ENCODE results near the gene SRXN1. TPM values are rescaled to one million over a fixed set of nuclear protein-coding genes. Genes with fewer than 3 reads are reported as not detected.

SRXN1 gene
- total and polyA plus RNA-seq, 2 donors (not counting 3 experiments of a cell fraction or from before 2014, with no cell fraction given) = 19.3 to 24.9 TPM

- Histone ChIP-seq H3K79me2 (ENCODE audit: control insufficient read depth, insufficient read depth, low read length) (no peaks in the 10 kb centered on the region), H4K20me1 (replicated peaks; ENCODE audit: control insufficient read depth, extremely low read depth, insufficient read depth, low read length) (no peaks in the 10 kb centered on the region), H3K27me3 (ENCODE audit: control insufficient read depth in 2 of 2, insufficient read depth in 2 of 2, low read length in 2 of 2) (peaks cover 0 to 3% of the 10 kb centered on the region in 2 experiments), H3K9me3 (replicated peaks; ENCODE audit: control insufficient read depth, insufficient read depth, low read length) (no peaks in the 10 kb centered on the region), H3K4me1 (ENCODE audit: control insufficient read depth, extremely low read depth, insufficient read depth, low read length) (no peaks in the 10 kb centered on the region), H2AFZ (ENCODE audit: low read depth, low read length) (no peak overlapping the region), H3K4me3 (replicated peaks in 1 of 3; ENCODE audit: insufficient read depth in 1 of 3, low read depth in 1 of 3, low read length in 3 of 3) (no peak overlapping the region), H3K4me2 (ENCODE audit: insufficient read depth, low read length) (no peak overlapping the region), H3K9me1 (replicated peaks; ENCODE audit: control insufficient read depth, extremely low read depth, insufficient read depth, low read length) (no peaks in the 10 kb centered on the region), H3K27ac (ENCODE audit: insufficient read depth, low read depth, low read length) (no peak overlapping the region), H3K36me3 (ENCODE audit: control insufficient read depth in 2 of 2, extremely low read depth in 1 of 2, insufficient read depth in 2 of 2, low read length in 2 of 2) (no peaks in the 10 kb centered on the region), H3K9ac (replicated peaks; ENCODE audit: extremely low read depth, insufficient read depth, low read length) (no peak overlapping the region)
- BruUV-seq (replicated peaks) = no TSS peak
- DNase-seq (ENCODE audit: low read depth, low spot score) (no peak), FAIRE-seq (no peak)
- intact Hi-C loops (cut with micrococcal nuclease) (no loop called here), dilution Hi-C loops (cut with MboI; ENCODE audit: extremely low pct_ligation_motif_present, low sequenced_read_pairs) (no loop called here)
- POLR2A ChIA-PET = no interaction called here
- CTCF ChIA-PET = interaction anchor here (1.8 kb wide), 1 partner anchor 32 kb away, joined by 8 read pairs; no protein-coding TSS in a partner anchor
- no peak for TF ChIP-seq MAX (IDR thresholded peaks at IDR 0.05; ENCODE audit: insufficient read depth, insufficient read length)
These were observed 46.3 kb upstream of the SRXN1 start for GRCh38 chr20:699342-699741.

- H3K4me1 ChIP-seq (ENCODE audit: control insufficient read depth, extremely low read depth, insufficient read depth, low read length) = no peaks in the 10 kb centered on the region
- H3K4me2 ChIP-seq (ENCODE audit: insufficient read depth, low read length) = no peak overlapping the region
- CTCF ChIA-PET = interaction anchor here (1.3 kb wide), 1 partner anchor 31 kb away, joined by 4 read pairs; no protein-coding TSS in a partner anchor
- H4K20me1 ChIP-seq (replicated peaks; ENCODE audit: control insufficient read depth, extremely low read depth, insufficient read depth, low read length) = no peaks in the 10 kb centered on the region
- POLR2A ChIA-PET = no interaction called here
- dilution Hi-C loops (cut with MboI; ENCODE audit: extremely low pct_ligation_motif_present, low sequenced_read_pairs) = no loop called here
- H3K27me3 ChIP-seq (ENCODE audit: control insufficient read depth in 2 of 2, insufficient read depth in 2 of 2, low read length in 2 of 2) = peaks cover 0 to 3% of the 10 kb centered on the region in 2 experiments
- TF ChIP-seq CTCF (IDR thresholded peaks at IDR 0.05; ENCODE audit: extremely low read depth in 1 of 2, insufficient read depth in 1 of 2, low read depth in 1 of 2, low read length in 2 of 2) (no peak), JUN (IDR thresholded peaks at IDR 0.05; ENCODE audit: borderline replicate concordance, insufficient read depth, insufficient read length, low read depth) (no peak), POLR2A (IDR thresholded peaks at IDR 0.05; ENCODE audit: low read depth, low read length) (no peak), MYC (IDR thresholded peaks at IDR 0.05; ENCODE audit: low read depth, low read length) (no peak), GATA2 (IDR thresholded peaks at IDR 0.05; ENCODE audit: insufficient read depth, insufficient read length, low read depth, low read length) (no peak), MAX (IDR thresholded peaks at IDR 0.05; ENCODE audit: insufficient read depth, insufficient read length) (no peak)
- H2AFZ ChIP-seq (ENCODE audit: low read depth, low read length) = no peak overlapping the region
- DNase-seq (ENCODE audit: low read depth, low spot score) (no peak), FAIRE-seq (no peak)
- no peak overlapping the region for H3K9ac ChIP-seq (replicated peaks; ENCODE audit: extremely low read depth, insufficient read depth, low read length)
- intact Hi-C loops (cut with micrococcal nuclease) = no loop called here
- H3K27ac ChIP-seq (ENCODE audit: insufficient read depth, low read depth, low read length) = no peak overlapping the region
- no peaks in the 10 kb centered on the region for H3K9me3 ChIP-seq (replicated peaks; ENCODE audit: control insufficient read depth, insufficient read depth, low read length)
- H3K4me3 ChIP-seq (replicated peaks in 1 of 3; ENCODE audit: insufficient read depth in 1 of 3, low read depth in 1 of 3, low read length in 3 of 3) = no peak overlapping the region
- H3K79me2 ChIP-seq (ENCODE audit: control insufficient read depth, insufficient read depth, low read length) = no peaks in the 10 kb centered on the region
- BruUV-seq (replicated peaks) = no TSS peak
- no peaks in the 10 kb centered on the region for H3K36me3 ChIP-seq (ENCODE audit: control insufficient read depth in 2 of 2, extremely low read depth in 1 of 2, insufficient read depth in 2 of 2, low read length in 2 of 2)
- H3K9me1 ChIP-seq (replicated peaks; ENCODE audit: control insufficient read depth, extremely low read depth, insufficient read depth, low read length) = no peaks in the 10 kb centered on the region
These were observed 45.3 kb upstream of the SRXN1 start for GRCh38 chr20:698276-698675.
